Endothelial cell of umbilical vein (primary cell): ENCODE results near the gene IPPK. TPM values are rescaled to one million over a fixed set of nuclear protein-coding genes. Genes with fewer than 3 reads are reported as not detected.

Experiments used
- BruUV-seq: library from RNA; stranded (reverse); fragments of 400-500 nt; replicated peaks from 2 replicates; lab custom pipeline; 2021; lab: Mats Ljungman, UMichigan
- CTCF ChIA-PET: fragments of 300-600, 350-600 bp; sonication (Branson Sonifier 250); formaldehyde crosslinking; loops from one replicate; lab custom pipeline; 2021; ENCODE audit warnings: antibody characterized with exemption, inconsistent platforms; lab: Charles Lee
- POLR2A ChIA-PET: fragments of 300-600, 350-600 bp; sonication (Branson Sonifier 250); formaldehyde crosslinking; loops from one replicate; lab custom pipeline; 2021; ENCODE audit warnings: antibody characterized with exemption, inconsistent platforms; lab: Charles Lee
- DNase-seq: peaks from one replicate; pipeline ENCODE4 v3.0.0-alpha.2; 2011; ENCODE audit warnings: low read depth, low spot score
- FAIRE-seq: peaks from 2 replicates; lab custom pipeline; 2011; peaks lifted over from hg19 to GRCh38; lab: Jason Lieb, UNC
- H2AFZ ChIP-seq: 2 replicates; pipeline ENCODE4 v1.6.0; 2012; ENCODE audit warnings: low read depth, low read length, control low read depth, inconsistent platforms
- H3K27ac ChIP-seq: 2 replicates; pipeline ENCODE4 v1.5.1; 2011; ENCODE audit warnings: low read depth, mild to moderate bottlenecking, control low read depth, low read length, moderate library complexity; ENCODE audit not compliant: insufficient read depth
- H3K27me3 ChIP-seq, 2 experiments: 2 replicates each; pipeline versions ENCODE4 v1.6.0 to v1.6.1; 2011; ENCODE audit warnings: low read length in 2 of 2, mixed read lengths in 1 of 2; ENCODE audit not compliant: control insufficient read depth in 2 of 2, insufficient read depth in 2 of 2
- H3K36me3 ChIP-seq, 2 experiments: 2 replicates in 1 of 2; 3 replicates in 1 of 2; pipeline ENCODE4 v1.5.1; 2011; ENCODE audit warnings: low read length in 2 of 2, mild to moderate bottlenecking in 1 of 2, moderate library complexity in 1 of 2; ENCODE audit not compliant: control insufficient read depth in 2 of 2, insufficient read depth in 2 of 2; ENCODE audit errors: extremely low read depth in 1 of 2
- H3K4me1 ChIP-seq: 3 replicates; pipeline ENCODE4 v1.5.1; 2011; ENCODE audit warnings: mild to moderate bottlenecking, low read length; ENCODE audit not compliant: control insufficient read depth, insufficient read depth; ENCODE audit errors: extremely low read depth
- H3K4me2 ChIP-seq: 2 replicates; pipeline ENCODE4 v1.6.1; 2011; ENCODE audit warnings: low read length, control low read depth, mixed read lengths; ENCODE audit not compliant: insufficient read depth
- H3K4me3 ChIP-seq, 3 experiments: fragments of 200-600 bp in 1 of 3; sonication (generic), shearing (Covaris generic) in 1 of 3; replicated peaks in 1 of 3; 2 replicates each; pipeline ENCODE4 v1.5.1; 2011 to 2016; ENCODE audit warnings: control low read depth in 3 of 3, low read length in 3 of 3, mild to moderate bottlenecking in 2 of 3, inconsistent platforms in 1 of 3, low read depth in 1 of 3, moderate library complexity in 1 of 3; ENCODE audit not compliant: insufficient read depth in 1 of 3
- H3K79me2 ChIP-seq: 2 replicates; pipeline ENCODE4 v1.6.0; 2012; ENCODE audit warnings: low read length, inconsistent platforms; ENCODE audit not compliant: control insufficient read depth, insufficient read depth
- H3K9ac ChIP-seq: replicated peaks from 2 replicates; pipeline ENCODE3; 2011; ENCODE audit warnings: low read length, control low read depth; ENCODE audit not compliant: insufficient read depth; ENCODE audit errors: extremely low read depth
- H3K9me1 ChIP-seq: replicated peaks from 3 replicates; pipeline ENCODE4 v1.6.0; 2011; ENCODE audit warnings: mild to moderate bottlenecking, low read length; ENCODE audit not compliant: control insufficient read depth, insufficient read depth; ENCODE audit errors: extremely low read depth
- H3K9me3 ChIP-seq: replicated peaks from 2 replicates; pipeline ENCODE4 v1.5.1; 2012; ENCODE audit warnings: low read length, inconsistent platforms; ENCODE audit not compliant: control insufficient read depth, insufficient read depth
- H4K20me1 ChIP-seq: replicated peaks from 2 replicates; pipeline ENCODE3; 2011; ENCODE audit warnings: mild to moderate bottlenecking, low read length; ENCODE audit not compliant: control insufficient read depth, insufficient read depth; ENCODE audit errors: extremely low read depth
- EZH2 ChIP-seq: IDR thresholded peaks from 2 replicates; pipeline ENCODE4 v1.6.1; 2012; ENCODE audit warnings: borderline replicate concordance, low read depth, mild to moderate bottlenecking, moderate library complexity, low read length, inconsistent platforms; ENCODE audit not compliant: severe bottlenecking
- FOS ChIP-seq: IDR thresholded peaks from 2 replicates; pipeline ENCODE4 v1.6.1; 2011; ENCODE audit warnings: mild to moderate bottlenecking, low read length, moderate library complexity, borderline replicate concordance; ENCODE audit not compliant: insufficient read depth
- GATA2 ChIP-seq: IDR thresholded peaks from 2 replicates; pipeline ENCODE4 v1.7.0; 2011; ENCODE audit warnings: low read depth, mild to moderate bottlenecking, moderate library complexity, mixed read lengths, low read length; ENCODE audit not compliant: insufficient read length, insufficient read depth
- JUN ChIP-seq: IDR thresholded peaks from 2 replicates; pipeline ENCODE4 v1.6.1; 2011; ENCODE audit warnings: borderline replicate concordance, low read depth; ENCODE audit not compliant: insufficient read length, insufficient read depth
- MAX ChIP-seq: IDR thresholded peaks from 2 replicates; pipeline ENCODE4 v1.6.1; 2011; ENCODE audit not compliant: insufficient read depth, insufficient read length
- MYC ChIP-seq: IDR thresholded peaks from one replicate; pipeline ENCODE4 v1.6.1; 2011; ENCODE audit warnings: mild to moderate bottlenecking, low read depth, low read length
- POLR2A ChIP-seq: IDR thresholded peaks from 2 replicates; pipeline ENCODE4 v1.6.1; 2012; ENCODE audit warnings: low read depth, mild to moderate bottlenecking, control low read depth, low read length
- POLR2AphosphoS5 ChIP-seq: IDR thresholded peaks from 2 replicates; pipeline ENCODE4 v1.6.1; 2012; ENCODE audit warnings: low read depth, mild to moderate bottlenecking, control low read depth, low read length, moderate library complexity; ENCODE audit not compliant: insufficient read depth
- dilution Hi-C: fragments of 300-500 bp; cut with MboI; formaldehyde crosslinking; loops from one replicate; pipeline ENCODE4 v1.15.0; 2019; ENCODE audit warnings: low sequenced_read_pairs; ENCODE audit not compliant: extremely low pct_ligation_motif_present
- intact Hi-C: fragments of 100-400 bp; cut with micrococcal nuclease; formaldehyde crosslinking; loops from one replicate; pipeline ENCODE4 v1.10.0; 2022
- polyA plus RNA-seq, 4 experiments: library from polyadenylated mRNA; depleted of rRNA in 3 of 4; stranded (reverse) in 3 of 4; unstranded in 1 of 4; fragments of >200 nt; gene quantifications; 2 replicates each; pipeline versions ENCODE4 v1.2.1 to v1.2.3, GENCODE V29; 2011 to 2012; ENCODE audit warnings: missing spikeins in 1 of 4
- total RNA-seq: library from RNA; stranded (reverse); gene quantifications from 2 replicates; pipeline ENCODE4 v1.2.3, GENCODE V29; 2021
- TF ChIP-seq, protein P1 (sequence below), 2 donors: IDR thresholded peaks; 1 replicate in 1 of 2; 2 replicates in 1 of 2; pipeline ENCODE4 v1.5.1; 2011; ENCODE audit warnings: low read length in 2 of 2, mild to moderate bottlenecking in 2 of 2, moderate library complexity in 2 of 2, control low read depth in 1 of 2, inconsistent platforms in 1 of 2, low read depth in 1 of 2; ENCODE audit not compliant: insufficient read depth in 1 of 2; ENCODE audit errors: extremely low read depth in 1 of 2

Gene IPPK
- total and polyA plus RNA-seq, 2 donors (not counting 3 experiments of a cell fraction or from before 2014, with no cell fraction given), result 14.0 to 28.0 TPM

DNA sequence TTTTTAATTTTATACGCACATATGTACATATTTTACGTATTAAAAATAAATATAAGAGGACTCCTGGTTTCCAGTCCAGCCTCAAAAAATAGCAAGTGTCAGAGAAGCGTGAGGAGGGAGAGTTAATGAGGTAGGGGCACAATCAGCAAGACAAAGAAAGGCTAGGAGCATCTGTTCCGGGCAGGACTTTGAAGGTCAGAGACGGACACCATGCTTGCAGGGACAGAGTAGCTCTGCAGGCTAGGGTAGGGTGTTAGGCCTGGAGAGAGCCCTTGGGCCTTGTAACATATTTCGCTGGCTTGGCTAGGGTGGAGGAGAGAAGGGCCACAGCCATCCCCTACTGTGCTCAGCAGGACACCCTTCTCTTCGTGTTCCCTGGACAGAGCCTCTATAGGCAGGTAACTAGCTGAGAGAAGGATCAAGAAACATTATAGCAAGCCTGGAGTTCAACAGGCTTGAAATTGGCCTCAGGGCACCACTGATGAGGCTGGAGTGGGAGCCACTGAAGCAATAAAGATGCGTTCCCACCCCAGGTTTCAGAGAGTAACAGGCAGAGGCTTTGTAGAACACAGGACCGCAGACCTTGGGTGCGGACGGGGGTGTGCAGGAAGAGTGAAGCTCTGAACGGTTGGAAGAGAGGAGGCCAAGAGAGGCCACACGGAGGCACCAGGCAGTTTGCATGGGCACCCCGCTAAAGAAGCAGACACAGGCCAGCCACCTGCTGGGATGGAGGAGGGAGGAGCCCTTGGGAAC lies 9.7 kb upstream of the IPPK start:
- Histone ChIP-seq H3K27ac (no peak overlapping the region), H3K79me2 (no peaks in the 10 kb centered on the region), H3K9me1 (no peaks in the 10 kb centered on the region), H3K4me1 (no peaks in the 10 kb centered on the region), H3K4me3 (no peak overlapping the region), H3K9me3 (no peaks in the 10 kb centered on the region), H4K20me1 (no peaks in the 10 kb centered on the region), H3K36me3 (no peaks in the 10 kb centered on the region), H3K4me2 (no peak overlapping the region), H3K27me3 (no peaks in the 10 kb centered on the region), H3K9ac (no peak overlapping the region), H2AFZ (no peak overlapping the region)
- intact Hi-C loops (loop anchor here (10.0 kb wide), 1 partner anchor 415 kb away; the partner anchor contains the start of gene CARD19), dilution Hi-C loops (no loop called here)
- ChIA-PET CTCF (interaction anchor here (1.0 kb wide), 1 partner anchor 111 kb away, joined by 4 read pairs; no protein-coding TSS in a partner anchor), POLR2A (no interaction called here)
- no peak for DNase-seq
- FAIRE-seq, result no peak
- TF ChIP-seq FOS (no peak), POLR2A (no peak), MYC (no peak), JUN (no peak), GATA2 (no peak), POLR2AphosphoS5 (no peak), MAX (no peak), EZH2 (no peak)
- TF ChIP-seq, protein P1, sequence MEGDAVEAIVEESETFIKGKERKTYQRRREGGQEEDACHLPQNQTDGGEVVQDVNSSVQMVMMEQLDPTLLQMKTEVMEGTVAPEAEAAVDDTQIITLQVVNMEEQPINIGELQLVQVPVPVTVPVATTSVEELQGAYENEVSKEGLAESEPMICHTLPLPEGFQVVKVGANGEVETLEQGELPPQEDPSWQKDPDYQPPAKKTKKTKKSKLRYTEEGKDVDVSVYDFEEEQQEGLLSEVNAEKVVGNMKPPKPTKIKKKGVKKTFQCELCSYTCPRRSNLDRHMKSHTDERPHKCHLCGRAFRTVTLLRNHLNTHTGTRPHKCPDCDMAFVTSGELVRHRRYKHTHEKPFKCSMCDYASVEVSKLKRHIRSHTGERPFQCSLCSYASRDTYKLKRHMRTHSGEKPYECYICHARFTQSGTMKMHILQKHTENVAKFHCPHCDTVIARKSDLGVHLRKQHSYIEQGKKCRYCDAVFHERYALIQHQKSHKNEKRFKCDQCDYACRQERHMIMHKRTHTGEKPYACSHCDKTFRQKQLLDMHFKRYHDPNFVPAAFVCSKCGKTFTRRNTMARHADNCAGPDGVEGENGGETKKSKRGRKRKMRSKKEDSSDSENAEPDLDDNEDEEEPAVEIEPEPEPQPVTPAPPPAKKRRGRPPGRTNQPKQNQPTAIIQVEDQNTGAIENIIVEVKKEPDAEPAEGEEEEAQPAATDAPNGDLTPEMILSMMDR (IDR thresholded peaks at IDR 0.05; ENCODE audit: extremely low read depth in 1 of 2, insufficient read depth in 1 of 2, low read depth in 1 of 2, low read length in 2 of 2), result no peak
- no TSS peak for BruUV-seq
